TTC549 (cell line): ENCODE measurements around the gene CSRNP2.
A peak's percentile ranks its signal among the peaks of the same experiment; 100 is the strongest.

ENCODE experiments used
- FAIRE-seq: peaks from 2 replicates; lab custom pipeline; 2012; peaks lifted over from hg19 to GRCh38; lab: Jason Lieb, UNC

CSRNP2 gene

GRCh38 chr12:51076236-51076930 lies 7.0 kb downstream of the CSRNP2 start:
- FAIRE-seq: no peak

- FAIRE-seq: no peak
Measured at GRCh38 chr12:51075390-51075789, 8.0 kb downstream of the CSRNP2 start.

- FAIRE-seq: no peak
Measured at GRCh38 chr12:51071663-51072062, 11.7 kb downstream of the CSRNP2 start.

GRCh38 chr12:51070004-51070403 lies 13.4 kb downstream of the CSRNP2 start:
- FAIRE-seq: no peak

- no peak for FAIRE-seq
Measured at GRCh38 chr12:51067771-51068170, 15.6 kb downstream of the CSRNP2 start.

- no peak for FAIRE-seq
Measured at GRCh38 chr12:51067229-51067628, 16.2 kb downstream of the CSRNP2 start.

- FAIRE-seq: no peak
Measured at GRCh38 chr12:51065530-51065929, 17.9 kb downstream of the CSRNP2 start.

GRCh38 chr12:51062631-51063397 lies 20.6 kb downstream of the CSRNP2 start:
- FAIRE-seq: no peak

GRCh38 chr12:51059086-51059485 lies 24.3 kb downstream of the CSRNP2 start:
- FAIRE-seq: no peak

GRCh38 chr12:51056242-51056641 lies 27.2 kb downstream of the CSRNP2 start:
- FAIRE-seq: no peak

- FAIRE-seq: no peak
Measured at GRCh38 chr12:51055060-51055459, 28.3 kb downstream of the CSRNP2 start.

GRCh38 chr12:51051787-51052186 lies 31.6 kb downstream of the CSRNP2 start:
- FAIRE-seq: no peak

GRCh38 chr12:51049525-51049924 lies 33.9 kb downstream of the CSRNP2 start:
- no peak for FAIRE-seq

- no peak for FAIRE-seq
Measured at GRCh38 chr12:51048661-51049251, 34.6 kb downstream of the CSRNP2 start.

GRCh38 chr12:51047655-51048540 lies 35.5 kb downstream of the CSRNP2 start, which contains the start of gene LETMD1:
Gene LETMD1, plus strand, starts transcription at chr12:51048327. Its CDS starts 30 bp downstream, at chr12:51048357.
- FAIRE-seq: peak; percentile 80

GRCh38 chr12:51036279-51036678 lies 47.1 kb downstream of the CSRNP2 start:
- no peak for FAIRE-seq

GRCh38 chr12:51033457-51034089 lies 49.8 kb downstream of the CSRNP2 start:
- FAIRE-seq: no peak

GRCh38 chr12:51033048-51033447 lies 50.3 kb downstream of the CSRNP2 start:
- no peak for FAIRE-seq

- FAIRE-seq: no peak
Measured at GRCh38 chr12:51028813-51029150, 54.6 kb downstream of the CSRNP2 start.

- no peak for FAIRE-seq
Measured at GRCh38 chr12:51028126-51028812, 55.1 kb downstream of the CSRNP2 start.

- FAIRE-seq: no peak
Measured at GRCh38 chr12:51027342-51027835, 56.0 kb downstream of the CSRNP2 start.
